HL-60/S4 (cell line): ENCODE data around the gene SCN8A.

Source experiments
- in situ Hi-C: fragments of 300-500 bp; cut with MboI; formaldehyde crosslinking; loops from 2 replicates; pipeline ENCODE4 v1.14.3; 2022; ENCODE audit warnings: low sequenced_read_pairs

Gene SCN8A

DNA sequence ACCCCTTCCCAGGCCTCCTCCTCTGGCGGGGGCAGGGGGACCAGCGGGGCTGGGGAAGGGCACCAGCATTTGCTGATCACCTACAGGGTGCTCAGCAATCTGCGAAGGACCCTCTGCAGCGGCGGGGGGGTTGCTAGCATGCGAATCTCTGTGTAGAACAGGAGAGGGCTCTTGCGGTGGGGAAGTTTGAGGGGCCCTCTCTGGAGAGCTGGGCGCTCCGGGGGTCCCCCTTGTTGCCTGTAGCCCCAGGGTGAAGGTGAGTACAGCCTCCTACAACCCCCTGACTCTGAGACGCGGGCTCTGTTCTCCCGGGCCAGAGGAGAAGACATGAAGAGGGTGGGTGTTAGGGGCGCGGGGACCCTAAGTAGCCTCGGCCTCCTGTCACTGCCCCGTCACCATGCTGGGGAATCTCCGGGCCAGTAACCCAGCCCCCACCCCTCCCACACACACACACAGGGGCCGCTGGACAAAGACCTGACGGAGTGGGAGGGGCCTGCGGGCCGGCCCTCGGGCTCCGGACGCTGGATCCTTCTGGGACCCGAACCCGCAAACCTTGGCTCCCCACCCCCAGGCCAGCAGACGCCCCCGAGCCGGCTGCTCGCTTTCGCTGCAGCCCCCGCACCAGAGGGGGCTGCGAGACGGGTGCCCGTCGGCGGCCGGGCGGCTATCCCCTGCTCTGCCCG is 256.8 kb downstream of the SCN8A start:
- in situ Hi-C loops = no loop called here

DNA sequence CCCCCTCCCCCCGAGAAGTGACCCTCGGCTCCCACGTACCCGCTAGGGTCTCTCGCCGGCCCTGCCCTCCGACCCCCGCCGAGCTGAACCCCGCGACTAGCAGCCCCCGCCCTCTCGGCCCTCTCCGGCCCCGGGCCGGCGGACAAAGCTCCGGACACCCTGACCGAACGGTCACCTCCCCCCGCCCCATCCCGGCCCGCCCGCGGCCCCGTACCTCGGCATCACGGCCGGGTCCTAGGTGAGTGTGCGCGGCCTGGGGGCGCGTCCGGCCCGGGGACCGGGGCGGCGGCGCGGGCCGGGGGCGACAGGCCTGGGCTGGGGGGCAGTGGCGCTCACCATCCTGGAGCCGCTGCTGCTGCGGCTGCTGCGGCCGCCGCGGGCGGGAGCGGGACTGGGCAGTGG is 257.3 kb downstream of the SCN8A start, which contains the start of gene FIGNL2:
TSS of gene FIGNL2 (minus strand) at position 393 of the 402 bp plus-strand sequence. CDS start 26,305 bp downstream, outside the sequence.
- in situ Hi-C loops = no loop called here

DNA sequence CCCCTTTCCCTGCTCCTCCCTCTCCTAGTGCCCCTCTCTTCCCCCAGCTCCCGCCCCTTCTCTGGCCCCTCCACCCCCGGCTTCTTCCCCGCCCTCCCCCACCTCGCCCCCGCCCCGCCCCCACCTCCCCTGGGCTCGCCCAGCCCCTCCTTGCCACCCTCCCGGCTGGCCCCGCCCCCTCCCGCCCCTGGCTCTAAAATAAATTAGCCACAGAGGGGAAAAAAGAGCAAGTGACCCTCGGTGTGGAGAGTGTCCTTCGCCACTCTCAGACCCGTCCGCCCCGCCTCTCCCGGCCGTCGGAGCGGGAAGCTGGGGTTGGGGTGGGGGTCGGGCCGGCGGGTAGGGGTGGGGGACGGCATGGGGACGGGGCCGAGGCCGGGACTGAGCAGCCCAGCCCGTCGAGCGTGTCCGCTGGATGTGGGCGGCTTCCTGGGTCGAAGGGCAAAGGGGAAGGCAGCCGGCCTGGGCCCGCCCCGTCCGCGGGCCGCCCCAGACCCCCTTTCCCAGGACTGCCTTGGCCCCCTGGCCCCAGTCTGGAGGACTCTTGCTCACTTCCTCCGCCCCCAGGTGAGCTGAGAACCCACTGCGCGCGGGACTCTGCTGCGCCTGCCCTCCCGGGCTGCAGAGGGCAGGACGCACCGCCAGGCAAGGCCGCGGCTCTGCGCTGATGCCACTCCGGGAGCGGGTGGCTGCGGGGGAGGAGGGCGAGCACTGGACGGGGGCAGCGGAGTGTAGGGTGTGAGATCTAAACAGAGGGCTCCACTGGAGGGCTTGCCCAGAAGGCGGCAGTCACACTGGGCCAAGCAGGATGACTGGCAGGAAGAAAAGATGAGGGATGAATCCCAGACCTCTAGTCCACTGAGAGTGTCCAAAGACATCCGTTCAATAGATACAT is 258.1 kb downstream of the SCN8A start:
- in situ Hi-C loops = no loop called here

DNA sequence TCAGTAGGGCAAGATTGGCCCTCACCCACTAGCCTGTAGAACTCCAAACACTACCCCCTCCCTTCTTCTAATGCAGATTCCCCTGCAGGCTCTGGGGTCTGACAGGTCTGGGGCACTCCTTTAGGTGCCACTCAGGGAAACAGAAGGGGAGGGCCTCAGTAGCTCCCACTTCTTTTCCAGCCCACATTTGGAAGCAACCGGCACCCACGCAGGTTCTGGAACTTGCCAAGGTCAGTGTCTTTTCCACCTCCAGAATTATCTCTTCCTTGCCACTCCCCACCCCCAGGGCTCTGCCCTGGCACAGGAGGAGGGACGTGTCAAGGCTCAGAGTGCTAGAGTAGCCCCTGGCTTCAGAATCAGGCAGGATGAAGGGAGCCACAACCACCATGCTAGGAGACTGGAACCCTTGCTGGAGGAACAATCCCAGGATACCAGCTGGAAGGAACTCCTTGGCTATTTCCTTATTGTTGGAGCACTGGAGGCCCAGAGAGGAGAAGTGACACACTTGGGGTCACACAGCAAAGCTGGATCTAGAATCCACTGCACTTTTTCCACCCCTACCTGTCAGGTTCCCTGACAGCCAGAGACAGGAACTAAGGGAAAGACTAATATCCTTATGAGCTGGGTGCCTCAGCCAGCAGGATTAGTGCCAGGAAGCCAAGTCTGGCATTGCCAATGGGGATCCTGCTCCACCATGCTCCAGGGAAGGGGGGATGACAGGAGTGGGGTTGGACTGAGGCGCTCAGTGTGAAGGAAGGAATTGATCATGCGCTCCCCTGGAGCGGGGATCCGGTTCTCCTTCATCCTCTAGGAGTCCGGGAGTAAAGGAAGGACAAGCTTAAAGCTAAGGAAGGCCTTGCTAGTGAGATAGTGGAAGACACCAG is 259.3 kb downstream of the SCN8A start:
- in situ Hi-C loops = no loop called here

DNA sequence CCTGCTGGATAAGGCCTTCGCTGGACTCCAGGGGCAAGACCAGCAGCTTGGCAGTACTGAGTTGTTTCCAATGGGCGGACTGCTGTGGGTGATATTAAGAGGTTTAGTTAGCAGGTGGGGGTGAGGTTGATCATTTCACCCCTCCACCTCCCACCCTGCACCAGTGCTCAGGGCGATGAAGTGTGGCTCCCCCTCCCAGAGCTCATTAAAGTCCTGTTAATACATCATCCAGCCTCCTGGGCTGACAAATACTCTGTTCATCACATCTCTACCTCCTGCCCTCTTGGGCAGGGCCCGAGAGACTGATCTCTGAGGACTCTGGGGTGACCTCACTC is 259.9 kb downstream of the SCN8A start:
- in situ Hi-C loops = no loop called here

DNA sequence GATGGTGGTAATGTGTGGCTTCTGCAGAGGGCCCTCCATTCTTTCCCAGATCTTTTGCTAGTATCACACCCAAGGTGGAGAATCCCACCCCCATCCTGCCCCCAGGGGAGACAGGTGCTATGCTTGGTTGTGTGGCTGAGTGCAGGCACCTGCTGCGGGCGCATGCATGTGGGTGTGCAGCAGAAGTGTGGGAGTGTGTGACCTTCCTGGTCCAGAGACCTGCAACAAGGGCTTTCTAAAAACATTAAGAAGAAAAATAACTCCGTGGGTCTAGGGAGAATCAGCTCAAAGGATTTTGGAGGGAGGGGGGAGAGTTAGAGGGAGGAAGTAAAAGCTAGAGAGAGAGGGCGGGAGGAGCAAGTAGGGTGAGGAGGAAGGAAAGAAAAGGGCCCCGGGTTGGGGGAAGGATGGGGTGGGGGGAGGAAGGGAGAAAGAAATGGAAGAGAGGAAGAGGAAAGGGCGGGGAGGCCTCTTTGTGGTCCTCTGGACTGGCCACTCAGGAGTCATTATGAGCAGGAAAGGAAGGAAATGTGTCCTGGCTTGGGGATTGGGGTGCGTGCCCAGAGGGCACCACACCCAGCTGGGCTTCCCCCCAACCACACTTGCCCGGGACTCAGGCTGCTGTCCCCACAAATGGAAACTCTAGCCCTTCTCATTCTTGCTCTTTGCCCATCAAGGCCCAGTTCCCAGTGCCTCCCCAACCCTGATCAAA is 260.5 kb downstream of the SCN8A start:
- in situ Hi-C loops = no loop called here

DNA sequence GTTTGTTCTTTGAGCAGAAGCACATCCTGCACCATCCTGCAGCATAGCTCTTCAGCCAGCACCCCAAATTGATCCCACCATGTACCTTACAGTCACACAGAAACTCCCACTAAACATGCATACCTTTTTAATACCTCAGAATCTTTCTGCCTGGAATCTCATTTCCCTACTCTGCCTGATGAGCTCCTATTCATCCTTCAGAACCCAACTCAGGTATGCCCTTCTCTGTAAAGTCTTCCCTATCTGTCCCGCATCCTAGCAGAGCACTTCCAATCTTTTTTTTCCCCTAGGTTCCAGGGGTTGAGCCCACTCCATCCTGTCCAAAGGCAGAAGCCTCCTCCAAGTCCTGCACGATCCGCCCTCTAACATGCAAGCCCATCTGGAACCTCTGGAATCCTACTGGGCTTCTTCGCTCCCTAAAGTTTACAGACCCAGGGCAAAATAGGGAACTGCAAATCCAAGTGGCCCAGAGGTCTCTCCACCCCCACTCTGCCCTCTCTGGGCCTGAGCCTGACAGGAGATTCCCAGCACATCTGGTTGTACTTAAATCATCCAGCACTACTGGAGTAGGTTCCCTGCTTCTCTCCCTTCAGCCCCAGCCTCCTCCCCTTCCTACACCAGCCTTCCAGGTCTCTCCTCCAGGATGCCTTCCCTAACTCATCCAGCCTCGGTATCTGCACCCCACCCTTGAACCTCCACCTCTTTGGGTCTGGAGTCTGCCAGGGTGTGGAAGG is 261.5 kb downstream of the SCN8A start:
- in situ Hi-C loops = no loop called here

DNA sequence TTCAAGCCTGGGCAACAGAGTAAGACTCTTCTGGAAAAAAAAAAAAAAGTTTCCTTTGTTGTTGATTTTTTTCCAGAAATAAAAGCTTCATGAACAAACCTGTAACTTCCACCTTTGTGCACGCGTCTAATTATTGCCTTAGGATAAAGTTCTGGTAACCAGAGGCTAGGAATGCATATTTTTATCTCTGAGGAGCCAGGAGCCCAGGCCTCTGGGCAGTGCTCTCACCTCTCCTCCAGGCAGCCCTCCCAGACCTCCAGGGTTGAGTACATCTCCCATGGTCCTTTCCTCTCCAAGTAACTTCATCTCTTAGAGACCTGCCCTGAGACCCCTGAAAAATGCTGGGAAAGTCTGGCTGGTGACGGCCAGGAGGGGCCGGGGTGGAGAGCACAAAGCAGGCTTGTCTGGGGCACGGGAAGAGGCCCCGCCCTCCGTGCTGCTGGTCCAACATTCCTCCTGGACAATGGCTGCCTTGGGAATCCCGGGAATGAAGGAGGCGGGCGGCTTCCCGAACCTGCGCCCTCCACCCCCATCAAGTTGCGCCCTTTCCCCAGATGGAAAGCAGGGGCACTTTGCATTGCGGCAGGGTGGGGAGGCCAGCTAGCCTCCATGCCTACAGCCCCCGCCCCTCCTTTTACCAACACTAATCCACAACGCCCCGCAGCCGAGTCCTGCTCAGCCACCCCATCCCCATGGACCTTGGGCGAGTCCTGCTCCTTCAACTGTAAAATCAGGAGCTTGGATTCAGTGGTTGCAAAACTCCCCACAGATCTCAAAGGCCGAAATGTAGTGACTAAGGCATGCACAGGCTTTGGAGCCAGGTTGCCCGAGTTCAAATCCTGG is 264.8 kb downstream of the SCN8A start:
- in situ Hi-C loops = no loop called here

DNA sequence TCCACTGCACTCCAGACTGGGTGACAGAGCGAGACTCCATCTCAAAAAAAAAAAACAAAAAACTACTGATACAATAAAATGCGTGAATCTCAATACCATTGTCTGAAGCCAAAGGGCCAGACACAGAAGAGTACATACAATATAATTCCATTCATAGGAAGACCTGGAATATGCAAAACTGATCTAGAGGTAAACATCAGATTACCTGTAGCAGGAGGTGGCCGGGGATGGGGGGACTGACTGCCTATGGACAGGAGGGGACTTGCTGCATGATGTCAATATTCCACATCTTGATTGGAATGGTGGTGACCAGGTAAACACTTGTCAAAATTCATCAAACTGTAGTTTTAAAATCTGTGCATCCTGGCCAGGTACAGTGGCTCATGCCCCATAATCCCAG is 270.0 kb downstream of the SCN8A start:
- in situ Hi-C loops = no loop called here
